ENCODE results near the gene HIGD2B. TPM values are rescaled to one million over a fixed set of nuclear protein-coding genes. Genes with fewer than 3 reads are reported as not detected.
"Not testable (repeated sequence)": the region's sequence is repeated elsewhere in the genome, so short reads cannot be mapped to it uniquely, and the experiment has no call there.

Gene HIGD2B
- total and polyA plus RNA-seq, 2 of the 13 experiments (the other 11 are each of a cell fraction or from before 2014, with no cell fraction given) = not detected

DNA sequence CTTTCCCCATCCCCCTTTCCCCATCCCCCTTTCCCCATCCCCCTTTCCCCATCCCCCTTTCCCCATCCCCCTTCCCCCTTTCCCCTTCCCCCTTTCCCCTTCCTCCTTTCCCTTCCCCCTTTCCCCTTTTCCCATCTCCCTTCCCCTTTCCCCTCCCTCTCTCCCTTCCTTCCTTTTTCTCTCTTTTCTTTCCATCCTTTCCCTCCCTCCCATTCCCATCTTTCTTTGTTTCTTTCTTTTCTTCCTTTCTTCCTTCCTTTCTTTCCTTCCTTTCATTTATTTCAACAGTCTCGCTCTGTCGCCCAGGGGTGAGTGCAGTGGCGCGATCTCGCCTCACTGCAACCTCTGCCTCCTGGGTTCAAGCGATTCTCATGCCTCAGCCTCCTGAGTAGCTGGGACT is 39.9 kb upstream of the HIGD2B start:
- in situ Hi-C loops (cut with HindIII; ENCODE audit: extremely low pct_ligation_motif_present, low pct_unique_long_range_greater_than_20kb) = not testable (repeated sequence)

DNA sequence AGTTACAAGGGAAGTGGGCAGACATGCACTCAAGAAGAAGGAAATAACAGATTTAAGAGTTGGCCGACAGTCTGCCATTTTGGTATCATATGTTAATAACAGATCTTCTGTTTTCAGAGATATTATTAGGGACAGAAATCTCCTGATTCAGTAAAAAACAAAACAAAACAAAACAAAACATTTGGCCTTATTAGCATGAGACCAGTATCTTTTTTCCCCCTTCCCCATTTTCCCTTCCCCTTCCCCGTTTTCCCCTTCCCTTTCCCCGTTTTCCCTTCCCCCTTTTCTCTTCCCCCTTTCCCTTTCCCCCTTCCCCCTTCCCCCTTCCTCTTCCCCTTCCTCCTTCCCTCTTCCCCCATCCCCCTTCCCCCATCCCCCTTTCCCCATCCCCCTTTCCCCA is 39.5 kb upstream of the HIGD2B start:
- Histone ChIP-seq H3K4me3 (replicated peaks in 1 of 3; ENCODE audit: insufficient read depth in 1 of 3, low read depth in 2 of 3, low read length in 3 of 3) (no peak overlapping the region), H2AFZ (ENCODE audit: low read length) (no peak overlapping the region), H3K79me2 (ENCODE audit: insufficient read depth, low read length) (no peaks in the 10 kb centered on the region), H3K36me3 (replicated peaks in 1 of 2; ENCODE audit: control insufficient read depth in 1 of 2, insufficient read depth in 2 of 2, low read length in 2 of 2) (no peaks in the 10 kb centered on the region; a peak in 2 of 5 replicates), H3K4me2 (ENCODE audit: low read depth, low read length) (no peak overlapping the region), H3K9ac (ENCODE audit: insufficient read depth, low read depth, low read length) (no peak overlapping the region), H3K27ac (ENCODE audit: extremely low read length, insufficient read depth, low read length) (no peak overlapping the region), H3K27me3 (ENCODE audit: control insufficient read depth in 1 of 2, insufficient read depth in 2 of 2, low read length in 2 of 2) (no peaks in the 10 kb centered on the region), H3K9me3 (ENCODE audit: low read length) (no peaks in the 10 kb centered on the region), H4K20me1 (ENCODE audit: insufficient read depth, low read length) (no peaks in the 10 kb centered on the region), H3K4me1 (ENCODE audit: insufficient read depth, low read length) (peaks cover 19% of the 10 kb centered on the region)
- 91% methylated on average over 3 of the region's 3 CpGs for WGBS (ENCODE audit: low lambda C conversion rate)
- ChIA-PET CTCF (ENCODE audit: low intra/inter-chr PET ratio, low total read pairs) (no interaction called here), POLR2A (no interaction called here)
- in situ Hi-C loops (cut with HindIII; ENCODE audit: extremely low pct_ligation_motif_present, low pct_unique_long_range_greater_than_20kb) = no loop called here
- intact Hi-C loops (cut with micrococcal nuclease; ENCODE audit: unreplicated experiment) = no loop called here
- TF ChIP-seq PCBP1 (IDR thresholded peaks at IDR 0.05; ENCODE audit: borderline replicate concordance, low read depth, low read length) = 0 out of 2 replicates have a peak, but pooled peaks have one; percentile 47
- no peak for TF ChIP-seq FOXO1 (CRISPR knock-in tag; IDR thresholded peaks at IDR 0.05)
- TF ChIP-seq HNRNPK (IDR thresholded peaks at IDR 0.05; ENCODE audit: low read depth, low read length, poor library complexity, severe bottlenecking) = peak; percentile 96
- TF ChIP-seq PCBP2 (optimal IDR thresholded peaks at IDR 0.05; ENCODE audit: low read depth, low read length, poor library complexity, severe bottlenecking) = peak; percentile 43
- TF ChIP-seq, protein P1, sequence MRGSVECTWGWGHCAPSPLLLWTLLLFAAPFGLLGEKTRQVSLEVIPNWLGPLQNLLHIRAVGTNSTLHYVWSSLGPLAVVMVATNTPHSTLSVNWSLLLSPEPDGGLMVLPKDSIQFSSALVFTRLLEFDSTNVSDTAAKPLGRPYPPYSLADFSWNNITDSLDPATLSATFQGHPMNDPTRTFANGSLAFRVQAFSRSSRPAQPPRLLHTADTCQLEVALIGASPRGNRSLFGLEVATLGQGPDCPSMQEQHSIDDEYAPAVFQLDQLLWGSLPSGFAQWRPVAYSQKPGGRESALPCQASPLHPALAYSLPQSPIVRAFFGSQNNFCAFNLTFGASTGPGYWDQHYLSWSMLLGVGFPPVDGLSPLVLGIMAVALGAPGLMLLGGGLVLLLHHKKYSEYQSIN (CRISPR knock-in tag; IDR thresholded peaks at IDR 0.05; ENCODE audit: borderline replicate concordance) = no peak
- TF ChIP-seq, protein P2, sequence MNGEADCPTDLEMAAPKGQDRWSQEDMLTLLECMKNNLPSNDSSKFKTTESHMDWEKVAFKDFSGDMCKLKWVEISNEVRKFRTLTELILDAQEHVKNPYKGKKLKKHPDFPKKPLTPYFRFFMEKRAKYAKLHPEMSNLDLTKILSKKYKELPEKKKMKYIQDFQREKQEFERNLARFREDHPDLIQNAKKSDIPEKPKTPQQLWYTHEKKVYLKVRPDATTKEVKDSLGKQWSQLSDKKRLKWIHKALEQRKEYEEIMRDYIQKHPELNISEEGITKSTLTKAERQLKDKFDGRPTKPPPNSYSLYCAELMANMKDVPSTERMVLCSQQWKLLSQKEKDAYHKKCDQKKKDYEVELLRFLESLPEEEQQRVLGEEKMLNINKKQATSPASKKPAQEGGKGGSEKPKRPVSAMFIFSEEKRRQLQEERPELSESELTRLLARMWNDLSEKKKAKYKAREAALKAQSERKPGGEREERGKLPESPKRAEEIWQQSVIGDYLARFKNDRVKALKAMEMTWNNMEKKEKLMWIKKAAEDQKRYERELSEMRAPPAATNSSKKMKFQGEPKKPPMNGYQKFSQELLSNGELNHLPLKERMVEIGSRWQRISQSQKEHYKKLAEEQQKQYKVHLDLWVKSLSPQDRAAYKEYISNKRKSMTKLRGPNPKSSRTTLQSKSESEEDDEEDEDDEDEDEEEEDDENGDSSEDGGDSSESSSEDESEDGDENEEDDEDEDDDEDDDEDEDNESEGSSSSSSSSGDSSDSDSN (CRISPR knock-in tag; IDR thresholded peaks at IDR 0.05) = no peak
- TF ChIP-seq MAF1 (CRISPR knock-in tag; IDR thresholded peaks at IDR 0.05; ENCODE audit: borderline replicate concordance) = no peak
- no peak for TF ChIP-seq ZNF558 (CRISPR knock-in tag; IDR thresholded peaks at IDR 0.05; ENCODE audit: borderline replicate concordance)
- no peak for TF ChIP-seq ZNF451 (CRISPR knock-in tag; IDR thresholded peaks at IDR 0.05)
- FAIRE-seq (no peak), DNase-seq (ENCODE audit: low spot score) (no peak), ATAC-seq (no peak)
- BruUV-seq (replicated peaks) = no TSS peak

More for the DNA sequence above, 39.9 kb upstream of the HIGD2B start:
- H3K9ac ChIP-seq (ENCODE audit: insufficient read depth, low read depth, low read length); H3K27ac ChIP-seq (ENCODE audit: extremely low read length, insufficient read depth, low read length); H3K4me2 ChIP-seq (ENCODE audit: low read depth, low read length); FAIRE-seq; H3K79me2 ChIP-seq (ENCODE audit: insufficient read depth, low read length); H3K9me3 ChIP-seq (ENCODE audit: low read length); H3K4me3 ChIP-seq (replicated peaks in 1 of 3; ENCODE audit: insufficient read depth in 1 of 3, low read depth in 2 of 3, low read length in 3 of 3); H3K27me3 ChIP-seq (ENCODE audit: control insufficient read depth in 1 of 2, insufficient read depth in 2 of 2, low read length in 2 of 2); H2AFZ ChIP-seq (ENCODE audit: low read length); CTCF ChIA-PET (ENCODE audit: low intra/inter-chr PET ratio, low total read pairs); POLR2A ChIA-PET; ATAC-seq; BruUV-seq (replicated peaks); H4K20me1 ChIP-seq (ENCODE audit: insufficient read depth, low read length); intact Hi-C loops (cut with micrococcal nuclease; ENCODE audit: unreplicated experiment); DNase-seq (ENCODE audit: low spot score); H3K36me3 ChIP-seq (replicated peaks in 1 of 2; ENCODE audit: control insufficient read depth in 1 of 2, insufficient read depth in 2 of 2, low read length in 2 of 2): not testable (repeated sequence)
- peaks cover 19% of the 10 kb centered on the region for H3K4me1 ChIP-seq (ENCODE audit: insufficient read depth, low read length)
- peak; percentile 72 for TF ChIP-seq HNRNPK (IDR thresholded peaks at IDR 0.05; ENCODE audit: low read depth, low read length, poor library complexity, severe bottlenecking)
- 97% methylated on average over 6 of the region's 6 CpGs for WGBS (ENCODE audit: low lambda C conversion rate)
